Measurements from ENCODE around the gene MTG2.

Gene MTG2

GRCh38 chr20:62167474-62167873 lies 15.4 kb upstream of the MTG2 start:
- Histone ChIP-seq H3K36me3 (ENCODE audit: control insufficient read depth, low read depth, low read length) (peaks cover 36% of the 10 kb centered on the region), H3K4me1 (ENCODE audit: control insufficient read depth, low read depth, low read length) (no peaks in the 10 kb centered on the region), H3K9me3 (ENCODE audit: control insufficient read depth, low read depth, low read length) (no peaks in the 10 kb centered on the region), H3K27ac (ENCODE audit: low read length) (no peak overlapping the region), H3K4me3 (ENCODE audit: low read length) (no peak overlapping the region), H3K27me3 (ENCODE audit: control insufficient read depth, insufficient read depth, low read length) (no peaks in the 10 kb centered on the region), H3K9ac (ENCODE audit: low read length) (no peak overlapping the region)

DNA sequence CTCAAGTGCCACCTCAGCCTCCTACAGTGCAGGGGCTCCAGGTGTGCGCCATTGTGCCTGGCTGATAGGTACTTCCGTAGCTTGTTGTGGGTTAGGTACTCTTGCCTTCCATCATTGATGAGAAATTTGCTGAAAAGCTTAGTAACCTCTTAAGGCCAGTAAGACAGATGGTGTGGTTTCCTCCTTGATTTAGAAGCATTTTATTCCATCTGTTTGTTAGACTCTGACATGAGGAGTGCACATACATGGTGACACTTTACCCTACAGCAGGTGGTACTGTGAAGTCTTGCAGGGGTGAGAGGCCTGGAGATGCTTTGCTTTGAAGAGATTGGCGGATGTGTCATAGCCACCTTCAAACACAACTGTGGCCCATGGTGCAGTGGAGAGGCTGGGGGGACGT lies 14.8 kb upstream of the MTG2 start:
- no peak overlapping the region for H3K27ac ChIP-seq (ENCODE audit: low read length)

DNA sequence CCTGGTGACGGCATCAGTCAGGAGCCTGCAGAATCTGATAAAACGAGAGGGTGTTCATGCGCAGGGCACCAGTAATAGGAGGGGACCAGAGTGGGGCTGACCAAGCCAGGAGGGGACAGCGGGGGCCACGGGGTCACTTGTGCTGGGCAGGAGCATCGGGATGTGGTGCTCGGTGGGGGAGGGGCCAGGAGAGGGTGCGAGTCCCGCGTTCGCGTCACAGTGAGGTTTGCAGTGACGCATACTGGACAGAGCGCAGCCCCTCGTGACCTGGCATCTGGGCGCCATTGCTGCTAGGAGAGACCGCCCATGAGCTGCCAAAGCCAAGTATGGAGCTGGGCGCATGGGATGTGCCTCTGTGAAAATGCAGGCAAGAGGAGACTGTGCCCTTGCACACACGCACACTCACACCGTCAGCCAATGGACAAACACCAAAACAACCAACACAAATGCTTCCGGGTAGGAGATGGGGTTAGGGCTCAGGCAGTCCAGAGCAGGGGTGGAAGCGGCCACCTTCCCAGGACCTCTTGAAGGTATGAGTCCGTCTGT lies 13.9 kb upstream of the MTG2 start:
- H3K4me1 ChIP-seq (ENCODE audit: control insufficient read depth, low read depth, low read length), result no peaks in the 10 kb centered on the region
- H3K9me3 ChIP-seq (ENCODE audit: control insufficient read depth, low read depth, low read length), result no peaks in the 10 kb centered on the region
- no peak overlapping the region for H3K27ac ChIP-seq (ENCODE audit: low read length)
- no peak overlapping the region for H3K4me3 ChIP-seq (ENCODE audit: low read length)
- H3K36me3 ChIP-seq (ENCODE audit: control insufficient read depth, low read depth, low read length), result peaks cover 36% of the 10 kb centered on the region
- H3K9ac ChIP-seq (ENCODE audit: low read length), result no peak overlapping the region
- H3K27me3 ChIP-seq (ENCODE audit: control insufficient read depth, insufficient read depth, low read length), result no peaks in the 10 kb centered on the region

More for the DNA sequence above, 14.8 kb upstream of the MTG2 start:
- Histone ChIP-seq H3K4me3 (ENCODE audit: low read length) (no peak overlapping the region), H3K9ac (ENCODE audit: low read length) (no peak overlapping the region), H3K36me3 (ENCODE audit: control insufficient read depth, low read depth, low read length) (peaks cover 36% of the 10 kb centered on the region), H3K27me3 (ENCODE audit: control insufficient read depth, insufficient read depth, low read length) (no peaks in the 10 kb centered on the region), H3K4me1 (ENCODE audit: control insufficient read depth, low read depth, low read length) (no peaks in the 10 kb centered on the region), H3K9me3 (ENCODE audit: control insufficient read depth, low read depth, low read length) (no peaks in the 10 kb centered on the region)

- Histone ChIP-seq H3K27ac (ENCODE audit: low read length) (no peak overlapping the region), H3K4me1 (ENCODE audit: control insufficient read depth, low read depth, low read length) (no peaks in the 10 kb centered on the region), H3K36me3 (ENCODE audit: control insufficient read depth, low read depth, low read length) (peaks cover 25% of the 10 kb centered on the region), H3K9me3 (ENCODE audit: control insufficient read depth, low read depth, low read length) (no peaks in the 10 kb centered on the region), H3K27me3 (ENCODE audit: control insufficient read depth, insufficient read depth, low read length) (no peaks in the 10 kb centered on the region), H3K4me3 (ENCODE audit: low read length) (no peak overlapping the region), H3K9ac (ENCODE audit: low read length) (no peak overlapping the region)
Observed at GRCh38 chr20:62170536-62170935, 12.3 kb upstream of the MTG2 start.

DNA sequence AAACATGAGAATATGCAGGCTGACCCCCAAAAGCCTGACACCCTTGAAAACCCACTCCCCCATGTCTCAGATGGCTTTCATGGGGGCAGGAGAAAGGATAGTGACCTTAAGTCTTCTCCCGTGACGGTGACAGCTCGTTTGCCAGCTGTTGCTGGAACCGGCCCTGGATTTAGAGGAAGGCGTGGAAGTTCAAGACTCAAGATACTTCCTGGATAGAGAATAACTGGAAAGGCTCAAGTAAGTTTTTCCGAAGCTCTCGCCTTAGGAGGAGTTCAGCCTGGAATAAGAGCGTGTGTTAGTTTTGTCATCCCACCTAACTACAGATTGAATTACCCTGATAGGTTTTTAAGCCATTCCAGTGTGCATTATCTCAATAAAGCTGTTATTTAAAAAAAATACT lies 11.6 kb upstream of the MTG2 start:
- Histone ChIP-seq H3K27ac (ENCODE audit: low read length) (no peak overlapping the region), H3K27me3 (ENCODE audit: control insufficient read depth, insufficient read depth, low read length) (no peaks in the 10 kb centered on the region), H3K9ac (ENCODE audit: low read length) (no peak overlapping the region), H3K4me3 (ENCODE audit: low read length) (no peak overlapping the region), H3K9me3 (ENCODE audit: control insufficient read depth, low read depth, low read length) (no peaks in the 10 kb centered on the region), H3K4me1 (ENCODE audit: control insufficient read depth, low read depth, low read length) (no peaks in the 10 kb centered on the region), H3K36me3 (ENCODE audit: control insufficient read depth, low read depth, low read length) (peaks cover 23% of the 10 kb centered on the region)

GRCh38 chr20:62172666-62173065 lies 10.2 kb upstream of the MTG2 start:
- H3K4me1 ChIP-seq (ENCODE audit: control insufficient read depth, low read depth, low read length), result no peaks in the 10 kb centered on the region
- no peaks in the 10 kb centered on the region for H3K27me3 ChIP-seq (ENCODE audit: control insufficient read depth, insufficient read depth, low read length)
- H3K36me3 ChIP-seq (ENCODE audit: control insufficient read depth, low read depth, low read length), result peaks cover 19% of the 10 kb centered on the region
- no peak overlapping the region for H3K4me3 ChIP-seq (ENCODE audit: low read length)
- H3K9ac ChIP-seq (ENCODE audit: low read length), result no peak overlapping the region
- H3K27ac ChIP-seq (ENCODE audit: low read length), result no peak overlapping the region
- H3K9me3 ChIP-seq (ENCODE audit: control insufficient read depth, low read depth, low read length), result no peaks in the 10 kb centered on the region

- Histone ChIP-seq H3K36me3 (ENCODE audit: control insufficient read depth, low read depth, low read length) (peaks cover 19% of the 10 kb centered on the region), H3K4me1 (ENCODE audit: control insufficient read depth, low read depth, low read length) (no peaks in the 10 kb centered on the region), H3K9ac (ENCODE audit: low read length) (no peak overlapping the region), H3K9me3 (ENCODE audit: control insufficient read depth, low read depth, low read length) (no peaks in the 10 kb centered on the region), H3K4me3 (ENCODE audit: low read length) (no peak overlapping the region), H3K27me3 (ENCODE audit: control insufficient read depth, insufficient read depth, low read length) (no peaks in the 10 kb centered on the region), H3K27ac (ENCODE audit: low read length) (no peak overlapping the region)
Observed at GRCh38 chr20:62174021-62174804, 8.6 kb upstream of the MTG2 start.

DNA sequence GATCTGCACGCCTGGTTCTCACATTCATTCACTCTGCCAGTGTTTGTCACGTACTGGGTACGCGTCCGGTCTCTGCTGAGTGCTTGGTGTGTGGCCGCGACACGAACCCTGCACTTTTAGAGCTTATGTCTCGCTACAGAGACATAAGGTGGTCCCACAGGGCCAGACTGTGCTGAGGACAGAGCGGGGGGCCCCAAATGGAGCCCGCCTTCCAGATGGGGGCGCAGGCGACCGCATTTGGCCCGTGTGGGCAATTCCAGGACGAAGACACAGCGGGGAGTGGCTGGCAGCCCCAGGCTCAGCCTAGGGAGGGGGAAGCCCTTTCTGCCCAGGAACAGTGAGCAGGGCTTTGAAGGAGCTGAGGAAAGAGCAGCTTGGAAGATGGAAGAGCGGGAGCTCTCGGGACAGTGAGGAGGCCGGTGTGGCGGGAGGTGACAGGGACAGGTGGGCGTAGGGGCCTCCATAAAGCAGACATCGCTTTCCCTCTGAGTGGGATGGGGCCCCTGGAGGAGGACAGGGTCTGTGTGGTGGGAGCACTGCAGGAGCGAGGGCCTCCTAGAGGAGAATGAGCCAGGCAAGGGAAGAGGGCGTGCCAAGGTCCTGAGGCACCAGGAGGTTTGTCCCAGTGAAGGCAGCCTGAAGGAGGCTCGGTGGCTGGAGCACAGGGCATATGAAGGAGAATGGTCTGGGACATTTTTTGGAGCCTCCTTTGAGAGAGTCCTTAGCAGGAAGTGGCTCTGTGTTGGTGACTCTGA lies 7.8 kb upstream of the MTG2 start:
- Histone ChIP-seq H3K4me1 (ENCODE audit: control insufficient read depth, low read depth, low read length) (no peaks in the 10 kb centered on the region), H3K9me3 (ENCODE audit: control insufficient read depth, low read depth, low read length) (no peaks in the 10 kb centered on the region), H3K27ac (ENCODE audit: low read length) (no peak overlapping the region), H3K9ac (ENCODE audit: low read length) (no peak overlapping the region), H3K36me3 (ENCODE audit: control insufficient read depth, low read depth, low read length) (peaks cover 24% of the 10 kb centered on the region), H3K4me3 (ENCODE audit: low read length) (no peak overlapping the region), H3K27me3 (ENCODE audit: control insufficient read depth, insufficient read depth, low read length) (no peaks in the 10 kb centered on the region)

DNA sequence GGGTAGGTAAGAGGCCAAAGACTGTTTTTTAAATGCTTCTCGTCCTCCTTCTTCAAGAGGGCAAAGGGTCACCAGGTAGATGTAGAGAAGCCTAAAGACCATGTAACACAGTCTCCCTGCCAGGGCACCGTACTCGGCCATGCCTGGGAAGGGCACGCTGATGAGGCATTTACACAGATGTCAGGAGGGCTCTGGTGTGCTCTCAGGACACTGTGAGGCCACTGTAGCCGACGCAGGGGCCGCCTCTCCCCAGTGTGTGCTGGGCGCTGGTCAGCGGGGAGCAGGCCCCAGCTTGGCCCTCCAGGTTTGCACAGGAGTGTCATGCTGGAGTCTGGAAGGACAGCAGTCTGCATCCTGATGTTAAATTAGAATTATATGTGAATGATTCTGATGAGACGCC lies 7.1 kb upstream of the MTG2 start:
- no peak overlapping the region for H3K4me3 ChIP-seq (ENCODE audit: low read length)
- no peak overlapping the region for H3K27ac ChIP-seq (ENCODE audit: low read length)
- H3K4me1 ChIP-seq (ENCODE audit: control insufficient read depth, low read depth, low read length), result no peaks in the 10 kb centered on the region
- H3K36me3 ChIP-seq (ENCODE audit: control insufficient read depth, low read depth, low read length), result peaks cover 24% of the 10 kb centered on the region
- no peaks in the 10 kb centered on the region for H3K27me3 ChIP-seq (ENCODE audit: control insufficient read depth, insufficient read depth, low read length)
- no peak overlapping the region for H3K9ac ChIP-seq (ENCODE audit: low read length)
- H3K9me3 ChIP-seq (ENCODE audit: control insufficient read depth, low read depth, low read length), result no peaks in the 10 kb centered on the region

DNA sequence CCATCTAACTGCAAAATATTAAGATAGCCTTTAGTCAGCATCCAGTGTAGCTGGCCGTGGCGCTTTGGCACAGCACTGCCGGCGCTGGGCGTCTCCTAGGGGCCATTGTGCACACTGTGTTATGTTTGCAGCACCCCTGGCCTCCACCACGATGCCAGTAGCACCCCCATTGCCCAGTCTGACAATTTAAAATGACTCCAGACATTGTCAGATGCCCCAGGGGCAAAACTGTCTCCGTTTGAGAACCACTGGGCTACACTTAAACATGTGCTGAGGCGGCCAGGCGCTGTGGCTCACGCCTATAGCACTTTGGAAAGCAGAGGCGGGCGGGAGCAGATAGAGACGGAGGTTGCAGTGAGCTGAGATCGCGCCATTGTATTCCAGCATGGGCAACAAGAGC lies 6.0 kb upstream of the MTG2 start:
- Histone ChIP-seq H3K27ac (ENCODE audit: low read length) (no peak overlapping the region), H3K27me3 (ENCODE audit: control insufficient read depth, insufficient read depth, low read length) (no peaks in the 10 kb centered on the region), H3K9ac (ENCODE audit: low read length) (no peak overlapping the region), H3K4me1 (ENCODE audit: control insufficient read depth, low read depth, low read length) (peaks cover 3% of the 10 kb centered on the region), H3K9me3 (ENCODE audit: control insufficient read depth, low read depth, low read length) (no peaks in the 10 kb centered on the region), H3K36me3 (ENCODE audit: control insufficient read depth, low read depth, low read length) (peaks cover 27% of the 10 kb centered on the region), H3K4me3 (ENCODE audit: low read length) (no peak overlapping the region)

GRCh38 chr20:62177307-62177706 lies 5.5 kb upstream of the MTG2 start:
- Histone ChIP-seq H3K36me3 (ENCODE audit: control insufficient read depth, low read depth, low read length) (peaks cover 27% of the 10 kb centered on the region), H3K4me3 (ENCODE audit: low read length) (no peak overlapping the region), H3K4me1 (ENCODE audit: control insufficient read depth, low read depth, low read length) (peaks cover 7% of the 10 kb centered on the region), H3K9me3 (ENCODE audit: control insufficient read depth, low read depth, low read length) (no peaks in the 10 kb centered on the region), H3K27me3 (ENCODE audit: control insufficient read depth, insufficient read depth, low read length) (no peaks in the 10 kb centered on the region), H3K27ac (ENCODE audit: low read length) (no peak overlapping the region), H3K9ac (ENCODE audit: low read length) (no peak overlapping the region)
